Measurements from ENCODE around the gene CELA2A. TPM values are rescaled to one million over a fixed set of nuclear protein-coding genes. Genes with fewer than 3 reads are reported as not detected.
"Not testable (repeated sequence)": the region's sequence is repeated elsewhere in the genome, so short reads cannot be mapped to it uniquely, and the experiment has no call there.

CELA2A gene
- polyA plus RNA-seq, 1 donor (not counting 4 experiments of a cell fraction or from before 2014, with no cell fraction given): not detected

DNA sequence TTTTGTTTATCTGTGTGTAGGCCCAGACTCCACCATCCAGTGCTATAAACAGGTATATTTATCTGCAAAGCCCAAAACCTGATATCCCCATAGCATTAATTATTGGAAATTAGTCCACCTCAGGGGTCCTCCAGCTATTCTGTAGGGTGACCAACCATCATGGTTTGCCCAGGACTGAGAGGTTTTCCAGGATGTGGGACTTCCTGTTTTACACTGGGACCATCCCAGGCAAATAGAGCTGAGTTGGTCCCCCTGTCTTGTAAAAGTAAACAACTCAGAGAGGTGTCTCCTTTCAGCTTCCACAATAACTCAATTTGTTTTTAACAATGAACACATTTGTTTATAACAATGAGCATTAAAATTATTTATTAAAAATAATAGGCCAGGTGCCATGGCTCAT, 11.6 kb downstream of the CELA2A start:
- no peaks in the 10 kb centered on the region for H3K79me2 ChIP-seq (ENCODE audit: control insufficient read depth, insufficient read depth, low read length)

DNA sequence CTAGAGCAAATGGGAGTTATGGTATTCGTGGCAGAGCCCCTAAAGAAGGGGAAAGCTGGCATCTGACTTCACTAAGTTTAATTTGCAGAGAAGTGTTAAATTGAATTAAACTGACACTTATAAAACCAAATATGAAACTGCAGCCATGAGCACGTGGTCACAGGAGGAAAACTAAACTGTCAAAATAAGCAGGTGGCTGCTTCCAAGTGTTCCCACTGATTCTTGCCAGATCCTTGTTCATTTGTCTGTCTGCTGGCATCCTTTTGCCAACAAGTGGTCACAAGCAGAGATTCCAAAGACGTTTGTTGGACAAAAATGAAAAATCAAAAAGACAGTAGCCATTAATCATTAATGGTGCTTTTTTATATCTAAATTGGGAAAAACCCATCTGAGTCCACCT, 12.8 kb downstream of the CELA2A start:
- Histone ChIP-seq H3K9me1 (ENCODE audit: control insufficient read depth, extremely low read depth, insufficient read depth, low read length) (no peaks in the 10 kb centered on the region), H3K4me3 (ENCODE audit: control insufficient read depth in 2 of 3, extremely low read depth in 1 of 3, insufficient read depth in 2 of 3, low read depth in 1 of 3, low read length in 3 of 3) (no peak overlapping the region), H3K27me3 (ENCODE audit: control insufficient read depth, extremely low read depth, insufficient read depth, low read length) (no peaks in the 10 kb centered on the region), H3K9me3 (ENCODE audit: control insufficient read depth, low read depth, low read length) (no peaks in the 10 kb centered on the region), H3K79me2 (ENCODE audit: control insufficient read depth, insufficient read depth, low read length) (no peaks in the 10 kb centered on the region), H3K36me3 (ENCODE audit: control insufficient read depth in 2 of 2, extremely low read depth in 1 of 2, insufficient read depth in 2 of 2, low read length in 2 of 2) (no peaks in the 10 kb centered on the region), H4K20me1 (ENCODE audit: control insufficient read depth, extremely low read depth, insufficient read depth, low read length) (no peaks in the 10 kb centered on the region), H2AFZ (ENCODE audit: control insufficient read depth, low read length) (no peak overlapping the region), H3K9ac (ENCODE audit: control insufficient read depth, extremely low read depth, insufficient read depth, low read length) (no peak overlapping the region), H3K4me2 (ENCODE audit: control insufficient read depth, extremely low read depth, insufficient read depth, low read depth, low read length) (no peak overlapping the region), H3K4me1 (ENCODE audit: control insufficient read depth, extremely low read depth, insufficient read depth, low read length) (no peaks in the 10 kb centered on the region), H3K27ac (ENCODE audit: control insufficient read depth, insufficient read depth, low read length) (no peak overlapping the region)
- DNase-seq (ENCODE audit: low read depth, low spot score) (no peak), FAIRE-seq (no peak)
- dilution Hi-C loops (cut with MboI; ENCODE audit: extremely low pct_ligation_motif_present, low sequenced_read_pairs): no loop called here
- TF ChIP-seq, protein P1, sequence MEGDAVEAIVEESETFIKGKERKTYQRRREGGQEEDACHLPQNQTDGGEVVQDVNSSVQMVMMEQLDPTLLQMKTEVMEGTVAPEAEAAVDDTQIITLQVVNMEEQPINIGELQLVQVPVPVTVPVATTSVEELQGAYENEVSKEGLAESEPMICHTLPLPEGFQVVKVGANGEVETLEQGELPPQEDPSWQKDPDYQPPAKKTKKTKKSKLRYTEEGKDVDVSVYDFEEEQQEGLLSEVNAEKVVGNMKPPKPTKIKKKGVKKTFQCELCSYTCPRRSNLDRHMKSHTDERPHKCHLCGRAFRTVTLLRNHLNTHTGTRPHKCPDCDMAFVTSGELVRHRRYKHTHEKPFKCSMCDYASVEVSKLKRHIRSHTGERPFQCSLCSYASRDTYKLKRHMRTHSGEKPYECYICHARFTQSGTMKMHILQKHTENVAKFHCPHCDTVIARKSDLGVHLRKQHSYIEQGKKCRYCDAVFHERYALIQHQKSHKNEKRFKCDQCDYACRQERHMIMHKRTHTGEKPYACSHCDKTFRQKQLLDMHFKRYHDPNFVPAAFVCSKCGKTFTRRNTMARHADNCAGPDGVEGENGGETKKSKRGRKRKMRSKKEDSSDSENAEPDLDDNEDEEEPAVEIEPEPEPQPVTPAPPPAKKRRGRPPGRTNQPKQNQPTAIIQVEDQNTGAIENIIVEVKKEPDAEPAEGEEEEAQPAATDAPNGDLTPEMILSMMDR (optimal IDR thresholded peaks at IDR 0.05 in 1 of 3, IDR thresholded peaks at IDR 0.05 in 1 of 3, conservative IDR thresholded peaks at IDR 0.05 in 1 of 3; ENCODE audit: extremely low read depth in 1 of 3, insufficient read depth in 2 of 3, low read length in 3 of 3): no peak
- no peak for TF ChIP-seq EZH2 (IDR thresholded peaks at IDR 0.05; ENCODE audit: low read length)

More for the DNA sequence above, 11.6 kb downstream of the CELA2A start:
- Histone ChIP-seq H3K9me1 (ENCODE audit: control insufficient read depth, extremely low read depth, insufficient read depth, low read length) (no peaks in the 10 kb centered on the region), H3K4me3 (ENCODE audit: control insufficient read depth in 2 of 3, extremely low read depth in 1 of 3, insufficient read depth in 2 of 3, low read depth in 1 of 3, low read length in 3 of 3) (no peak overlapping the region), H4K20me1 (ENCODE audit: control insufficient read depth, extremely low read depth, insufficient read depth, low read length) (no peaks in the 10 kb centered on the region), H3K36me3 (ENCODE audit: control insufficient read depth in 2 of 2, extremely low read depth in 1 of 2, insufficient read depth in 2 of 2, low read length in 2 of 2) (no peaks in the 10 kb centered on the region), H3K27me3 (ENCODE audit: control insufficient read depth, extremely low read depth, insufficient read depth, low read length) (no peaks in the 10 kb centered on the region), H3K9ac (ENCODE audit: control insufficient read depth, extremely low read depth, insufficient read depth, low read length) (no peak overlapping the region), H2AFZ (ENCODE audit: control insufficient read depth, low read length) (no peak overlapping the region), H3K4me1 (ENCODE audit: control insufficient read depth, extremely low read depth, insufficient read depth, low read length) (peaks cover 3% of the 10 kb centered on the region), H3K27ac (ENCODE audit: control insufficient read depth, insufficient read depth, low read length) (no peak overlapping the region), H3K9me3 (ENCODE audit: control insufficient read depth, low read depth, low read length) (no peaks in the 10 kb centered on the region), H3K4me2 (ENCODE audit: control insufficient read depth, extremely low read depth, insufficient read depth, low read depth, low read length) (no peak overlapping the region)
- no peak for TF ChIP-seq EZH2 (IDR thresholded peaks at IDR 0.05; ENCODE audit: low read length)
- TF ChIP-seq, protein P1 (optimal IDR thresholded peaks at IDR 0.05 in 1 of 3, IDR thresholded peaks at IDR 0.05 in 1 of 3, conservative IDR thresholded peaks at IDR 0.05 in 1 of 3; ENCODE audit: extremely low read depth in 1 of 3, insufficient read depth in 2 of 3, low read length in 3 of 3): no peak
- no peak for FAIRE-seq
- dilution Hi-C loops (cut with MboI; ENCODE audit: extremely low pct_ligation_motif_present, low sequenced_read_pairs): no loop called here
- no peak for DNase-seq (ENCODE audit: low read depth, low spot score)

DNA sequence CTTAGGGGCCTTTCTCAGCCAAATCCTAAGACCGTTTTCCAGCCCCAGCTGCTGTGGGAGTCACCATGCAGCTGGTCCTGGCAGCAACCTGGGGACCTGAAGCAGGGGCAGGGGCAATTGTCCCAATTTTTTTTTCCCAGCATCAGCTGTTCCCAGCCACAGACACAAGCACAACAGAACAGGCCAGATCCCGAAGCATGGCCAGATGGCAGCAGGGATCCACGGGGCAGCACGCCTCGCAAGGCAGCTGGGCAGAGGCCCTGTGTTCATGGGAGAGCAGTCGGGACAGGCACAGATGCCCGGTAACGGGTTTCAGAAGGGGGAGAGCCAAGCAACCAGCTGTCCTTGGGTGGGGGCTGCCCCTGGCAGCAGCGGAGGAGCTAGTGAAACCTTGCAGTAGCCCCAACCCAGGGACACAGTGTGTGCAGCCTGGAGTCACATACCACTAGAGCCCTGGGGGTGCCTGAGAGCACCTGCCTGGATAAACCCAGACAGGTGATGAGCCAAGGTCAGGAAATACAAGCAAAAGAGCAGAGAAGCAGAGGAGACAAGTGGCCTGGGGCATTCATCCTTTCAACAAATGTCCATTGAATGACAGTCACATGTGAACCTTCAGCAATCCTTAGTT, 13.4 kb downstream of the CELA2A start:
- DNase-seq (ENCODE audit: low read depth, low spot score); H3K79me2 ChIP-seq (ENCODE audit: control insufficient read depth, insufficient read depth, low read length); H3K4me3 ChIP-seq (ENCODE audit: control insufficient read depth in 2 of 3, extremely low read depth in 1 of 3, insufficient read depth in 2 of 3, low read depth in 1 of 3, low read length in 3 of 3); FAIRE-seq; H3K4me2 ChIP-seq (ENCODE audit: control insufficient read depth, extremely low read depth, insufficient read depth, low read depth, low read length); H3K9me1 ChIP-seq (ENCODE audit: control insufficient read depth, extremely low read depth, insufficient read depth, low read length); H2AFZ ChIP-seq (ENCODE audit: control insufficient read depth, low read length); dilution Hi-C loops (cut with MboI; ENCODE audit: extremely low pct_ligation_motif_present, low sequenced_read_pairs); H3K9me3 ChIP-seq (ENCODE audit: control insufficient read depth, low read depth, low read length); H3K4me1 ChIP-seq (ENCODE audit: control insufficient read depth, extremely low read depth, insufficient read depth, low read length); H3K36me3 ChIP-seq (ENCODE audit: control insufficient read depth in 2 of 2, extremely low read depth in 1 of 2, insufficient read depth in 2 of 2, low read length in 2 of 2); H3K27ac ChIP-seq (ENCODE audit: control insufficient read depth, insufficient read depth, low read length); H4K20me1 ChIP-seq (ENCODE audit: control insufficient read depth, extremely low read depth, insufficient read depth, low read length); H3K27me3 ChIP-seq (ENCODE audit: control insufficient read depth, extremely low read depth, insufficient read depth, low read length); H3K9ac ChIP-seq (ENCODE audit: control insufficient read depth, extremely low read depth, insufficient read depth, low read length): not testable (repeated sequence)

DNA sequence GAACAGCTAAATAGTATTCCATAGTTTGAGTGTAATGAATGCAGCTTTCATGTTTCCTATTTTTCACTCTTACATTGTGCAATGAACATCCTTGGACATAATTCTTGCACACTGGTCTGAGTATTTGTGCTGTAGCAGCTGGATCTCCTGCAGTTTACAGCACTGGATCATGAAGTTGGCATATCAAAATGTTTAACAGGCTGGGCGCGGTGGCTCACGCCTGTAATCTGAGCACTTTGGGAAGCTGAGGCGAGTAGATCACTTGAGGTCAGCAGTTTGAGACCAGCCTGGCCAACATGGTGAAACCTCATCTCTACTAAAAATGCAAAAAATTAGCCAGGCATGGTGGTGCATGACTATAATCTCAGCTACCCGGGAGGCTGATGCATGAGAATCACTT, 14.5 kb downstream of the CELA2A start:
- H4K20me1 ChIP-seq (ENCODE audit: control insufficient read depth, extremely low read depth, insufficient read depth, low read length); DNase-seq (ENCODE audit: low read depth, low spot score); H2AFZ ChIP-seq (ENCODE audit: control insufficient read depth, low read length); H3K4me2 ChIP-seq (ENCODE audit: control insufficient read depth, extremely low read depth, insufficient read depth, low read depth, low read length); dilution Hi-C loops (cut with MboI; ENCODE audit: extremely low pct_ligation_motif_present, low sequenced_read_pairs); H3K36me3 ChIP-seq (ENCODE audit: control insufficient read depth in 2 of 2, extremely low read depth in 1 of 2, insufficient read depth in 2 of 2, low read length in 2 of 2); H3K9ac ChIP-seq (ENCODE audit: control insufficient read depth, extremely low read depth, insufficient read depth, low read length); H3K79me2 ChIP-seq (ENCODE audit: control insufficient read depth, insufficient read depth, low read length); H3K27ac ChIP-seq (ENCODE audit: control insufficient read depth, insufficient read depth, low read length); H3K4me1 ChIP-seq (ENCODE audit: control insufficient read depth, extremely low read depth, insufficient read depth, low read length); H3K9me1 ChIP-seq (ENCODE audit: control insufficient read depth, extremely low read depth, insufficient read depth, low read length); H3K4me3 ChIP-seq (ENCODE audit: control insufficient read depth in 2 of 3, extremely low read depth in 1 of 3, insufficient read depth in 2 of 3, low read depth in 1 of 3, low read length in 3 of 3); H3K27me3 ChIP-seq (ENCODE audit: control insufficient read depth, extremely low read depth, insufficient read depth, low read length); FAIRE-seq; H3K9me3 ChIP-seq (ENCODE audit: control insufficient read depth, low read depth, low read length): not testable (repeated sequence)

Data from keratinocyte (primary cell).